K562 (cell line): ENCODE results near the gene CSK. TPM values are rescaled to one million over a fixed set of nuclear protein-coding genes. Genes with fewer than 3 reads are reported as not detected.

Experiments
- ADNP ChIP-seq: fragments of 200-800 bp; sonication (Bioruptor generic); IDR thresholded peaks from 2 replicates; pipeline ENCODE4 v1.6.1; 2016; ENCODE audit warnings: missing genetic modification characterization, missing compliant biosample characterization
- CREB3L1 ChIP-seq: fragments of 450-650 bp; IDR thresholded peaks from 2 replicates; pipeline ENCODE4 v1.6.1; 2014; ENCODE audit warnings: low read depth, mild to moderate bottlenecking, moderate library complexity, borderline replicate concordance
- E4F1 ChIP-seq: fragments of 250-450 bp; sonication (Bioruptor Pico); IDR thresholded peaks from 2 replicates; pipeline ENCODE4 v1.5.0; 2021; ENCODE audit warnings: mild to moderate bottlenecking, borderline replicate concordance
- TOE1 ChIP-seq, 2 experiments: fragments of 450-650 bp in 1 of 2; sonication (generic) in 1 of 2; formaldehyde crosslinking in 1 of 2; IDR thresholded peaks; 2 replicates each; pipeline versions ENCODE4 v1.7.1 to v1.8.0; 2016 to 2022; ENCODE audit warnings: borderline replicate concordance in 2 of 2, mild to moderate bottlenecking in 2 of 2, antibody characterized with exemption in 1 of 2, inconsistent platforms in 1 of 2, low read depth in 1 of 2, missing genetic modification reagents in 1 of 2, moderate library complexity in 1 of 2
- polyA plus RNA-seq, 8 experiments: library from polyadenylated mRNA; depleted of rRNA in 4 of 8; stranded (reverse) in 5 of 8; unstranded in 3 of 8; fragments of >200 nt; fragmentation: Nextera tagmentation in 2 of 8; fragmentation: Illumina TruSeq in 1 of 8; extraction: Ambion mirVana in 2 of 8; extraction: Trizol in 1 of 8; gene quantifications; 2 replicates each; pipeline versions ENCODE4 v1.2.1 to v1.2.3, GENCODE V29; 2011 to 2014; ENCODE audit warnings: inconsistent platforms in 1 of 8, missing spikeins in 1 of 8
- total RNA-seq, 7 experiments: library from RNA; depleted of rRNA in 6 of 7; stranded (reverse); fragments of >200 nt in 6 of 7; fragmentation: Illumina TruSeq in 2 of 7; extraction: Trizol in 2 of 7; gene quantifications; 2 replicates each; pipeline versions ENCODE4 v1.2.1 to v1.2.3, GENCODE V29; 2011 to 2021; ENCODE audit warnings: low replicate concordance in 1 of 7

Gene CSK
- total and polyA plus RNA-seq, 9 of the 15 experiments (the other 6 are each of a cell fraction or from before 2014, with no cell fraction given), result 1.5 to 112 (median 22.5) TPM

- peak; percentile 82; the same call in 1 of the 2 replicates for TF ChIP-seq TOE1 (IDR thresholded peaks at IDR 0.05; ENCODE audit: borderline replicate concordance)
- TF ChIP-seq TOE1 (CRISPR knock-in tag; IDR thresholded peaks at IDR 0.05; ENCODE audit: borderline replicate concordance, low read depth), result peak; percentile 85; the same call in 1 of the 2 replicates
- no peak for TF ChIP-seq E4F1
- no peak for TF ChIP-seq ADNP (tag)
- TF ChIP-seq CREB3L1, result 0 out of 2 replicates have a peak, but pooled peaks have one; percentile 67
Observed at GRCh38 chr15:74842581-74843444, 60.9 kb downstream of the CSK start, which contains the start of gene ULK3 (continued).
